Liver (tissue), 9 donors: ENCODE measurements around the gene LBH. TPM values are rescaled to one million over a fixed set of nuclear protein-coding genes. Genes with fewer than 3 reads are reported as not detected.

ENCODE experiments used
- DNase-seq: peaks from one replicate; pipeline ENCODE4 v3.0.0-alpha.2; 2017; ENCODE audit warnings: low spot score
- H3K27ac ChIP-seq, 2 donors: one replicate each; pipeline ENCODE4 v1.7.0; 2013; ENCODE audit warnings: inconsistent platforms in 2 of 2, low read length in 2 of 2, control low read depth in 1 of 2, low read depth in 1 of 2, mild to moderate bottlenecking in 1 of 2
- H3K27me3 ChIP-seq, 4 donors: one replicate each; pipeline versions ENCODE4 v1.6.1 to v1.7.0; 2013; ENCODE audit warnings: low read length in 3 of 4, inconsistent platforms in 1 of 4, mild to moderate bottlenecking in 1 of 4, moderate library complexity in 1 of 4; ENCODE audit not compliant: control insufficient read depth in 4 of 4, insufficient read depth in 4 of 4
- H3K36me3 ChIP-seq, 4 donors: one replicate each; pipeline versions ENCODE4 v1.6.1 to v1.7.0; 2013; ENCODE audit warnings: low read length in 3 of 4, mild to moderate bottlenecking in 3 of 4, low read depth in 1 of 4, moderate library complexity in 1 of 4; ENCODE audit not compliant: control insufficient read depth in 4 of 4, insufficient read depth in 3 of 4
- H3K4me1 ChIP-seq, 4 donors: one replicate each; pipeline versions ENCODE4 v1.6.1 to v1.7.0; 2013; ENCODE audit warnings: low read length in 3 of 4, mild to moderate bottlenecking in 3 of 4, moderate library complexity in 1 of 4; ENCODE audit not compliant: control insufficient read depth in 4 of 4, insufficient read depth in 4 of 4
- H3K4me3 ChIP-seq, 3 donors: one replicate each; pipeline versions ENCODE4 v1.6.1 to v1.7.0; 2013; ENCODE audit warnings: low read length in 3 of 3, control low read depth in 1 of 3, low read depth in 1 of 3, mild to moderate bottlenecking in 1 of 3
- H3K9ac ChIP-seq, 2 donors: one replicate each; pipeline ENCODE4 v1.7.0; 2013; ENCODE audit warnings: low read length in 2 of 2, mild to moderate bottlenecking in 2 of 2, moderate library complexity in 2 of 2, control low read depth in 1 of 2, low read depth in 1 of 2
- H3K9me3 ChIP-seq, 4 donors: one replicate each; pipeline versions ENCODE4 v1.6.1 to v1.7.0; 2013; ENCODE audit warnings: low read length in 3 of 4; ENCODE audit not compliant: control insufficient read depth in 4 of 4
- EGR1 ChIP-seq, 2 donors: IDR thresholded peaks; 2 replicates each; pipeline ENCODE4 v1.6.1; 2016 to 2018; ENCODE audit warnings: antibody characterized with exemption in 2 of 2, low read depth in 2 of 2
- FOXA1 ChIP-seq: IDR thresholded peaks from 2 replicates; pipeline ENCODE4 v1.6.1; 2016; ENCODE audit warnings: antibody characterized with exemption
- GABPA ChIP-seq, 2 donors: IDR thresholded peaks in 1 of 2; conservative IDR thresholded peaks in 1 of 2; 2 replicates each; pipeline ENCODE4 v1.6.1; 2016; ENCODE audit warnings: antibody characterized with exemption in 2 of 2, mild to moderate bottlenecking in 1 of 2, moderate library complexity in 1 of 2
- JUND ChIP-seq, 2 donors: IDR thresholded peaks; 2 replicates each; pipeline ENCODE4 v1.6.1; 2016; ENCODE audit warnings: antibody characterized with exemption in 2 of 2
- SP1 ChIP-seq: IDR thresholded peaks from 2 replicates; pipeline ENCODE4 v1.6.1; 2018; ENCODE audit warnings: antibody characterized with exemption, mild to moderate bottlenecking
- TAF1 ChIP-seq: conservative IDR thresholded peaks from 2 replicates; pipeline ENCODE4 v1.6.1; 2016; ENCODE audit warnings: antibody characterized with exemption, mild to moderate bottlenecking
- YY1 ChIP-seq: IDR thresholded peaks from 2 replicates; pipeline ENCODE4 v1.6.1; 2016; ENCODE audit warnings: antibody characterized with exemption, mild to moderate bottlenecking
- WGBS: extraction: QIAGEN DNeasy Blood & Tissue Kit; methylation state at CpG from one replicate; pipeline ENCODE4 v1.1.7; 2013; 5-methylcytosine and 5-hydroxymethylcytosine counted together
- polyA plus RNA-seq, 2 donors: library from polyadenylated mRNA; stranded (reverse) in 1 of 2; unstranded in 1 of 2; fragments of 200-250 nt in 1 of 2; fragments of >200 nt in 1 of 2; fragmentation: Nextera tagmentation in 1 of 2; extraction: Ambion mirVana in 1 of 2; gene quantifications; one replicate each; pipeline versions ENCODE4 v1.2.1 to v1.2.3, GENCODE V29; 2013 to 2015
- total RNA-seq, 2 donors: library from RNA; depleted of rRNA; stranded (reverse); fragments of >200 nt; gene quantifications; one replicate each; pipeline ENCODE4 v1.2.3, GENCODE V29; 2014
- TF ChIP-seq, protein P1 (sequence below): fragments of 150-350 bp; IDR thresholded peaks from 2 replicates; pipeline ENCODE4 v1.5.1; 2017; ENCODE audit warnings: improper control_type of control experiment, low read depth, low read length; ENCODE audit not compliant: missing input control
- TF ChIP-seq, protein P2 (sequence below): IDR thresholded peaks from 2 replicates; pipeline ENCODE4 v1.6.1; 2016; ENCODE audit warnings: antibody characterized with exemption
- TF ChIP-seq, protein P3 (sequence below): IDR thresholded peaks from 2 replicates; pipeline ENCODE4 v1.6.1; 2016; ENCODE audit warnings: antibody characterized with exemption, mild to moderate bottlenecking
- donor health status: healthy.
- donor health status: healthy.
- donor health status: healthy.
- donor health status: healthy.
- donor health status: healthy.

Gene LBH
- total and polyA plus RNA-seq, 4 donors: 4.1 to 50.8 (median 9.1) TPM

DNA sequence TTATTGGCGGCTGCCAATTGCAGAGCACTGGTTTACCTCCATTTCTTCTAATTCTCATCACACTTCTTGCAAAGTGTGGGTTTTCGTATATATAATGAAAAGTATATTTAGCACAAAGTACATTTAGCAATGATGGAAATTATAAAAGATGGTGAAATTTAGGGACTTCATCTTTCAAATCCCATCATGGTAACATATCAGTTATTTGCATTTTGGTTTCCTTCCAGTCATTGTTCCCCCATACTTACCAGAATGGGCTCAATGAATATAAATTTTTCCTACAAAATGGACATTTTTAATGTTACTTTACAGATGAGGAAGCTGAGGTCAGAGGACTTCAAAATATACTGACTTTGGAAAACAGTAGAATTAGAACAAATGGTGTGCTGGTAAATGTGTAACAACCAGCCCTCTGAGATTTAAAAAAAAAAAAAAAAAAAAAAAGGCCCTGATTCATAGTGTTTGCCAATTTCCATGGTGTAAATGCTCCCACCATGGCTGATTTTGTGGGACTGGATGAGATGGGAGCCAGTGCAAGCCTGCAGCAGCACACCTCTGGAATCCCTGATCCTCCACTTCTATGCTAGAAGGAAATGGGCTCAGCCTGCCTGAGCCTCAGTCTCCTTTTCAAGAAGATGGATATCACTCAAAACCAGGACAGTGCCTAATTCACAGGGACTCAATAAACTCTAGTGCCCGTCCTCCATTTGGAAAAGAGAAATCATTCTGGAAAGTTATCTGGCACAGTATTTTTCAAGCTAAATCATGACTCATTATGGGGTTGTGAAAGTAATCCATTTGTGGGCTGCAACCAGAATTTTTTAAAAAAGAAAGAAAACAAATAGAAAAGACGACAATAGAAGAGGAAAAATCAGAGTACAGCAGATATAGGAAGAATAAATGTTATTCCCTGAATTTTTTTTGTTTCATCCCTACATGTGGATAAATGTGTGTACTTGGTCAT lies 34.0 kb downstream of the LBH start:
- H3K4me3 ChIP-seq: no peak overlapping the region
- peaks cover 0 to 5% (median under 1%) of the 10 kb centered on the region in 4 donors for H3K9me3 ChIP-seq
- no peak for DNase-seq
- H3K4me1 ChIP-seq: no peaks in the 10 kb centered on the region
- no peak for TF ChIP-seq FOXA1
- no peak for TF ChIP-seq JUND (IDR thresholded peaks at IDR 0.05)
- no peak for TF ChIP-seq YY1
- TF ChIP-seq GABPA (IDR thresholded peaks at IDR 0.05 in 1 of 2, conservative IDR thresholded peaks at IDR 0.05 in 1 of 2): no peak
- no peak for TF ChIP-seq SP1
- TF ChIP-seq, protein P1, sequence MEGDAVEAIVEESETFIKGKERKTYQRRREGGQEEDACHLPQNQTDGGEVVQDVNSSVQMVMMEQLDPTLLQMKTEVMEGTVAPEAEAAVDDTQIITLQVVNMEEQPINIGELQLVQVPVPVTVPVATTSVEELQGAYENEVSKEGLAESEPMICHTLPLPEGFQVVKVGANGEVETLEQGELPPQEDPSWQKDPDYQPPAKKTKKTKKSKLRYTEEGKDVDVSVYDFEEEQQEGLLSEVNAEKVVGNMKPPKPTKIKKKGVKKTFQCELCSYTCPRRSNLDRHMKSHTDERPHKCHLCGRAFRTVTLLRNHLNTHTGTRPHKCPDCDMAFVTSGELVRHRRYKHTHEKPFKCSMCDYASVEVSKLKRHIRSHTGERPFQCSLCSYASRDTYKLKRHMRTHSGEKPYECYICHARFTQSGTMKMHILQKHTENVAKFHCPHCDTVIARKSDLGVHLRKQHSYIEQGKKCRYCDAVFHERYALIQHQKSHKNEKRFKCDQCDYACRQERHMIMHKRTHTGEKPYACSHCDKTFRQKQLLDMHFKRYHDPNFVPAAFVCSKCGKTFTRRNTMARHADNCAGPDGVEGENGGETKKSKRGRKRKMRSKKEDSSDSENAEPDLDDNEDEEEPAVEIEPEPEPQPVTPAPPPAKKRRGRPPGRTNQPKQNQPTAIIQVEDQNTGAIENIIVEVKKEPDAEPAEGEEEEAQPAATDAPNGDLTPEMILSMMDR: no peak
- no peak for TF ChIP-seq TAF1
- TF ChIP-seq, protein P2, sequence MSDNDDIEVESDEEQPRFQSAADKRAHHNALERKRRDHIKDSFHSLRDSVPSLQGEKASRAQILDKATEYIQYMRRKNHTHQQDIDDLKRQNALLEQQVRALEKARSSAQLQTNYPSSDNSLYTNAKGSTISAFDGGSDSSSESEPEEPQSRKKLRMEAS: no peak
- 82% methylated on average over 4 of the region's 4 CpGs for WGBS
- no peak overlapping the region for H3K9ac ChIP-seq
- no peaks in the 10 kb centered on the region for H3K36me3 ChIP-seq
- H3K27me3 ChIP-seq: peaks cover 0 to 2% (median 0%) of the 10 kb centered on the region in 4 donors
- peak overlapping the region in 1 of 2 donors; percentile 49 for H3K27ac ChIP-seq

- DNase-seq: no peak
- Histone ChIP-seq H3K27me3 (no peaks in the 10 kb centered on the region), H3K4me3 (no peak overlapping the region), H3K27ac (peak overlapping the region in 1 of 2 donors; percentile 49), H3K36me3 (no peaks in the 10 kb centered on the region), H3K9me3 (peaks cover 0 to 5% (median under 1%) of the 10 kb centered on the region in 4 donors), H3K9ac (no peak overlapping the region), H3K4me1 (no peaks in the 10 kb centered on the region)
- TF ChIP-seq, protein P3, sequence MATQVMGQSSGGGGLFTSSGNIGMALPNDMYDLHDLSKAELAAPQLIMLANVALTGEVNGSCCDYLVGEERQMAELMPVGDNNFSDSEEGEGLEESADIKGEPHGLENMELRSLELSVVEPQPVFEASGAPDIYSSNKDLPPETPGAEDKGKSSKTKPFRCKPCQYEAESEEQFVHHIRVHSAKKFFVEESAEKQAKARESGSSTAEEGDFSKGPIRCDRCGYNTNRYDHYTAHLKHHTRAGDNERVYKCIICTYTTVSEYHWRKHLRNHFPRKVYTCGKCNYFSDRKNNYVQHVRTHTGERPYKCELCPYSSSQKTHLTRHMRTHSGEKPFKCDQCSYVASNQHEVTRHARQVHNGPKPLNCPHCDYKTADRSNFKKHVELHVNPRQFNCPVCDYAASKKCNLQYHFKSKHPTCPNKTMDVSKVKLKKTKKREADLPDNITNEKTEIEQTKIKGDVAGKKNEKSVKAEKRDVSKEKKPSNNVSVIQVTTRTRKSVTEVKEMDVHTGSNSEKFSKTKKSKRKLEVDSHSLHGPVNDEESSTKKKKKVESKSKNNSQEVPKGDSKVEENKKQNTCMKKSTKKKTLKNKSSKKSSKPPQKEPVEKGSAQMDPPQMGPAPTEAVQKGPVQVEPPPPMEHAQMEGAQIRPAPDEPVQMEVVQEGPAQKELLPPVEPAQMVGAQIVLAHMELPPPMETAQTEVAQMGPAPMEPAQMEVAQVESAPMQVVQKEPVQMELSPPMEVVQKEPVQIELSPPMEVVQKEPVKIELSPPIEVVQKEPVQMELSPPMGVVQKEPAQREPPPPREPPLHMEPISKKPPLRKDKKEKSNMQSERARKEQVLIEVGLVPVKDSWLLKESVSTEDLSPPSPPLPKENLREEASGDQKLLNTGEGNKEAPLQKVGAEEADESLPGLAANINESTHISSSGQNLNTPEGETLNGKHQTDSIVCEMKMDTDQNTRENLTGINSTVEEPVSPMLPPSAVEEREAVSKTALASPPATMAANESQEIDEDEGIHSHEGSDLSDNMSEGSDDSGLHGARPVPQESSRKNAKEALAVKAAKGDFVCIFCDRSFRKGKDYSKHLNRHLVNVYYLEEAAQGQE: no peak
- TF ChIP-seq, protein P2: no peak
- TF ChIP-seq EGR1 (IDR thresholded peaks at IDR 0.05; ENCODE audit: low read depth in 2 of 2): no peak
- 68% methylated on average over 7 of the region's 7 CpGs for WGBS
These were observed 34.8 kb downstream of the LBH start for GRCh38 chr2:30266051-30266621.
